Stimulated activated CD4-positive, alpha-beta T cell treated with anti-CD3 and anti-CD28 coated beads, Interleukin-2, amount 100 ng/mL, for 4 hours (primary cell): Measurements from ENCODE around the gene OSBPL7.

Experiments used
- DNase-seq: peaks from one replicate; pipeline ENCODE4 v3.0.0-alpha.2; 2020; ENCODE audit warnings: low read depth

The OSBPL7 gene

GRCh38 chr17:47763913-47764582 is 57.5 kb downstream of the OSBPL7 start:
- no peak for DNase-seq

- no peak for DNase-seq
These were observed 58.9 kb downstream of the OSBPL7 start for GRCh38 chr17:47762728-47763127.

GRCh38 chr17:47760409-47761140 is 61.0 kb downstream of the OSBPL7 start:
- no peak for DNase-seq

GRCh38 chr17:47757386-47757785 is 64.2 kb downstream of the OSBPL7 start:
- no peak for DNase-seq
